HG03378 (cell line): ENCODE measurements around the gene CDK19.
A peak's percentile ranks its signal among the peaks of the same experiment; 100 is the strongest.

Source experiments
- ATAC-seq: cut with Tn5 transposase; IDR thresholded peaks from one replicate; pipeline ENCODE4 v1.9.1; 2021; ENCODE audit warnings: mild to moderate bottlenecking, moderate library complexity; ENCODE audit not compliant: unreplicated experiment

CDK19 gene

GRCh38 chr6:110664933-110665332 lies 150.3 kb downstream of the CDK19 start:
- peak; percentile 67 for ATAC-seq

- ATAC-seq: no peak
Observed at GRCh38 chr6:110662490-110663211, 152.6 kb downstream of the CDK19 start.

GRCh38 chr6:110661414-110661813 lies 153.9 kb downstream of the CDK19 start:
- no peak for ATAC-seq

GRCh38 chr6:110660066-110660655 lies 155.1 kb downstream of the CDK19 start:
- no peak for ATAC-seq

- no peak for ATAC-seq
Observed at GRCh38 chr6:110658631-110659211, 156.5 kb downstream of the CDK19 start.

- ATAC-seq: no peak
Observed at GRCh38 chr6:110656492-110656891, 158.8 kb downstream of the CDK19 start.

GRCh38 chr6:110655821-110656220 lies 159.4 kb downstream of the CDK19 start:
- no peak for ATAC-seq

GRCh38 chr6:110654096-110654820 lies 161.0 kb downstream of the CDK19 start:
- ATAC-seq: no peak

GRCh38 chr6:110653381-110653780 lies 161.9 kb downstream of the CDK19 start:
- no peak for ATAC-seq

- no peak for ATAC-seq
Observed at GRCh38 chr6:110652520-110652919, 162.7 kb downstream of the CDK19 start.

GRCh38 chr6:110650755-110651154 lies 164.5 kb downstream of the CDK19 start:
- no peak for ATAC-seq

- no peak for ATAC-seq
Observed at GRCh38 chr6:110649704-110650103, 165.6 kb downstream of the CDK19 start.

- no peak for ATAC-seq
Observed at GRCh38 chr6:110646951-110647910, 168.0 kb downstream of the CDK19 start.

- ATAC-seq: no peak
Observed at GRCh38 chr6:110646419-110646698, 168.9 kb downstream of the CDK19 start.

GRCh38 chr6:110645685-110646418 lies 169.4 kb downstream of the CDK19 start:
- ATAC-seq: no peak

- ATAC-seq: no peak
Observed at GRCh38 chr6:110643175-110643574, 172.1 kb downstream of the CDK19 start.

- ATAC-seq: no peak
Observed at GRCh38 chr6:110642711-110643110, 172.6 kb downstream of the CDK19 start.

- no peak for ATAC-seq
Observed at GRCh38 chr6:110636781-110637180, 178.5 kb downstream of the CDK19 start.

- ATAC-seq: no peak
Observed at GRCh38 chr6:110635096-110635495, 180.2 kb downstream of the CDK19 start.

- no peak for ATAC-seq
Observed at GRCh38 chr6:110633731-110634213, 181.5 kb downstream of the CDK19 start.
